ENCODE measurements around the gene TYMP.

Gene TYMP

DNA sequence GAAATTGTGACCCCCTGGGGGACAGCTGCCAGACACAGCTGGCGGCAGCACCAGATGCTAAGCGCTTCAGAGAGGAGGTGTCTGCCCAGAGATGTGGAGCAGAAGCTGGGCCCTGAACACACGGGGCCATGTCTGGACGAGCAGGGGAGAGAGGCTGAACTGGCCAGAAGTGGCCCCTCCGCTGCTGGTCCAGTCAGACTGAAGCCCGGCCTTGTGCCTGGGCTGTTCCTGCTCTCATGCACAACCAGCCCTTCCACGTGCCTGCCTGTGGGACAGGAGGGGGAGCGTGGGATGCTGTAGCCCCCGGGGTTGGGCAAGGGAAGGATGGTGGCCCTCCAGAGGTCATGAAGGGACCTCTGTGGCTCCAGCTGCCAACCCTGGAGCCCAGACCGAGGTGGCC is 46.7 kb downstream of the TYMP start:
- H3K4me3 ChIP-seq (ENCODE audit: low read length): no peak overlapping the region
- no peaks in the 10 kb centered on the region for H3K9me3 ChIP-seq (ENCODE audit: control insufficient read depth, low read length)
- no peaks in the 10 kb centered on the region for H3K4me1 ChIP-seq (ENCODE audit: control insufficient read depth, insufficient read depth, low read length)
- DNase-seq (ENCODE audit: low read depth): no peak
- no peak overlapping the region for H3K9ac ChIP-seq (ENCODE audit: low read length)
- peaks cover 10% of the 10 kb centered on the region for H3K27me3 ChIP-seq (replicated peaks; ENCODE audit: control insufficient read depth, insufficient read depth, low read length)
- H3K36me3 ChIP-seq (ENCODE audit: control insufficient read depth, insufficient read depth, low read length, severe bottlenecking): no peaks in the 10 kb centered on the region

- Histone ChIP-seq H3K9ac (ENCODE audit: low read length) (peak overlapping the region; percentile 85), H3K9me3 (ENCODE audit: control insufficient read depth, low read length) (no peaks in the 10 kb centered on the region), H3K27me3 (replicated peaks; ENCODE audit: control insufficient read depth, insufficient read depth, low read length) (peaks cover 10% of the 10 kb centered on the region), H3K4me1 (ENCODE audit: control insufficient read depth, insufficient read depth, low read length) (no peaks in the 10 kb centered on the region), H3K4me3 (ENCODE audit: low read length) (peak overlapping the region; percentile 82), H3K36me3 (ENCODE audit: control insufficient read depth, insufficient read depth, low read length, severe bottlenecking) (no peaks in the 10 kb centered on the region)
- DNase-seq (ENCODE audit: low read depth): no peak
Measured at GRCh38 chr22:50482107-50483074, 47.4 kb downstream of the TYMP start.

- peak; percentile 73 for DNase-seq (ENCODE audit: low read depth)
- H3K27me3 ChIP-seq (replicated peaks; ENCODE audit: control insufficient read depth, insufficient read depth, low read length): peaks cover 10% of the 10 kb centered on the region
Measured at GRCh38 chr22:50481440-50482106, 48.2 kb downstream of the TYMP start, which contains the start of gene ADM2. TSS of gene ADM2 (plus strand) at chr22:50481543. CDS start at chr22:50481848, 305 bp downstream.

DNA sequence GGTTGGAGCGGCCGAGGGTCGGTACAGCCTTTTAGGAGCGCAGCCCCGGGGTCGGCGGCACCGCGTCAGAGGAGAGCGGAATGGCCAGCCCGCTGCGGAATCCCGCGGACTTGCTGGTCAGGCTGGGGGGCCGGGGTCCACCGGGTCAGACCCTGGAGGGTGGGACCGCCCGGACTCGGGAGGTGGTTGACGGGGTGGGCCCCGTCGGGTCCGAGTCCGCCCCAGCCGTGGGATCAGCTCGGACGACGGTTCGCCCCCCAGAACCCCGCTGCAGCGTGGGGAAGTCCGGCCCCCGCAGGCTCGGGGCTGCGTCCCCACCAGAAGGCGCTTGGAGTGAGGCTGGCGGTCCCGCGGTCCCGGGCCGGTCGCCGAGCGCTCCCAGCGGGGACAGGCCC is 48.8 kb downstream of the TYMP start:
- no peak for DNase-seq (ENCODE audit: low read depth)
- no peaks in the 10 kb centered on the region for H3K36me3 ChIP-seq (ENCODE audit: control insufficient read depth, insufficient read depth, low read length, severe bottlenecking)
- peak overlapping the region; percentile 85 for H3K9ac ChIP-seq (ENCODE audit: low read length)
- peak overlapping the region; percentile 82 for H3K4me3 ChIP-seq (ENCODE audit: low read length)
- no peaks in the 10 kb centered on the region for H3K4me1 ChIP-seq (ENCODE audit: control insufficient read depth, insufficient read depth, low read length)
- H3K9me3 ChIP-seq (ENCODE audit: control insufficient read depth, low read length): no peaks in the 10 kb centered on the region
- H3K27me3 ChIP-seq (replicated peaks; ENCODE audit: control insufficient read depth, insufficient read depth, low read length): peaks cover 10% of the 10 kb centered on the region

More at GRCh38 chr22:50481440-50482106, 48.2 kb downstream of the TYMP start, which contains the start of gene ADM2:
- H3K4me3 ChIP-seq (ENCODE audit: low read length): peak within 1 kb of the TSS; percentile 82
- no peaks in the 10 kb centered on the region for H3K36me3 ChIP-seq (ENCODE audit: control insufficient read depth, insufficient read depth, low read length, severe bottlenecking)
- peak within 1 kb of the TSS; percentile 85 for H3K9ac ChIP-seq (ENCODE audit: low read length)
- H3K4me1 ChIP-seq (ENCODE audit: control insufficient read depth, insufficient read depth, low read length): no peaks in the 10 kb centered on the region
- H3K9me3 ChIP-seq (ENCODE audit: control insufficient read depth, low read length): no peaks in the 10 kb centered on the region

DNA sequence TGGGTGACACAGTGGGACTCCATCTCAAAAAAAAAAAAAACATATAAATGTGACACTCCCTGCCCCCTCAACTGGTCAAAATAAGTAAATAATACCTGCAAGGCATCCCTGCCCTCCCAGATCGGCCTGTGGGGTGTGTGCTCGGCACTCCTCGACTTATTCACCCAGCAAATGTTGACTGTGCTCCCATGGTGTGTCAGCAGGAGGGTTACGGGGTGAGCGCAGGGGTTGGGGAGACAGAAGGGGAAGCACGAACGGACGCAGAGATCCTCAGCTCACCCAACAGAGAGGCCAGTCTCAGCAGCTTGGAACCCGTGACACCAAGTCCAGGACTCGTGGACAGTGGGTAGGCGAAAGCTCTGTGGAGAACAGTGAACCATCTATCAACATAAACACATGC is 50.1 kb downstream of the TYMP start:
- Histone ChIP-seq H3K4me3 (ENCODE audit: low read length) (no peak overlapping the region), H3K36me3 (ENCODE audit: control insufficient read depth, insufficient read depth, low read length, severe bottlenecking) (no peaks in the 10 kb centered on the region), H3K9ac (ENCODE audit: low read length) (no peak overlapping the region), H3K27me3 (replicated peaks; ENCODE audit: control insufficient read depth, insufficient read depth, low read length) (peaks cover 10% of the 10 kb centered on the region), H3K4me1 (ENCODE audit: control insufficient read depth, insufficient read depth, low read length) (peaks cover 3% of the 10 kb centered on the region), H3K9me3 (ENCODE audit: control insufficient read depth, low read length) (no peaks in the 10 kb centered on the region)
- DNase-seq (ENCODE audit: low read depth): no peak

DNA sequence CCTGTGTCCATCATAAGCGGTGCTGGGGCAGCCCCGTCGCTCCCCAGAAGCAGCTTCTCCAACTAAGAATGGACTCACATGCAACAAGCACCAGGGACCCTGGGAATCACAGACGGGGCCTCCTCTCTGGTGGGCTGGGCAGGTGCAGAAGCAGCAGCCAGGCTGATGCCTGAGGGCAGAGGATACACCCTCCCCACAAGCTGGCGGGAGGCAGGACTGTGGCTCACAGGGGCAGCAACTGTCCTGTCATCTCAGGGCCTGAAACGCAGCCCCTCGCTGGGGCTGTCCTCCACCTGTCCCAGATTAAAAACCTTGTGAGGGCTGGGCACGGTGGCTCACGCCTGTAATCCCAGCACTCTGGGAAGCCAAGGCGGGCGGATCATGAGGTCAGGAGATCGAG is 51.9 kb downstream of the TYMP start:
- H3K9me3 ChIP-seq (ENCODE audit: control insufficient read depth, low read length): no peaks in the 10 kb centered on the region
- H3K4me3 ChIP-seq (ENCODE audit: low read length): no peak overlapping the region
- no peak overlapping the region for H3K9ac ChIP-seq (ENCODE audit: low read length)
- no peaks in the 10 kb centered on the region for H3K36me3 ChIP-seq (ENCODE audit: control insufficient read depth, insufficient read depth, low read length, severe bottlenecking)
- DNase-seq (ENCODE audit: low read depth): no peak
- peaks cover 10% of the 10 kb centered on the region for H3K27me3 ChIP-seq (replicated peaks; ENCODE audit: control insufficient read depth, insufficient read depth, low read length)
- peaks cover 13% of the 10 kb centered on the region for H3K4me1 ChIP-seq (ENCODE audit: control insufficient read depth, insufficient read depth, low read length)

GRCh38 chr22:50476868-50477267 is 52.9 kb downstream of the TYMP start:
- H3K4me1 ChIP-seq (ENCODE audit: control insufficient read depth, insufficient read depth, low read length): peaks cover 14% of the 10 kb centered on the region
- peaks cover 10% of the 10 kb centered on the region for H3K27me3 ChIP-seq (replicated peaks; ENCODE audit: control insufficient read depth, insufficient read depth, low read length)
- no peaks in the 10 kb centered on the region for H3K36me3 ChIP-seq (ENCODE audit: control insufficient read depth, insufficient read depth, low read length, severe bottlenecking)
- DNase-seq (ENCODE audit: low read depth): no peak
- no peak overlapping the region for H3K4me3 ChIP-seq (ENCODE audit: low read length)
- H3K9me3 ChIP-seq (ENCODE audit: control insufficient read depth, low read length): no peaks in the 10 kb centered on the region
- H3K9ac ChIP-seq (ENCODE audit: low read length): no peak overlapping the region

Measured in adipocyte (in vitro differentiated cells).